ENCODE data around the gene SESTD1. TPM values are rescaled to one million over a fixed set of nuclear protein-coding genes. Genes with fewer than 3 reads are reported as not detected.

The SESTD1 gene
- total RNA-seq, 2 experiments from 2014 or later = 11.6 to 13.1 TPM

DNA sequence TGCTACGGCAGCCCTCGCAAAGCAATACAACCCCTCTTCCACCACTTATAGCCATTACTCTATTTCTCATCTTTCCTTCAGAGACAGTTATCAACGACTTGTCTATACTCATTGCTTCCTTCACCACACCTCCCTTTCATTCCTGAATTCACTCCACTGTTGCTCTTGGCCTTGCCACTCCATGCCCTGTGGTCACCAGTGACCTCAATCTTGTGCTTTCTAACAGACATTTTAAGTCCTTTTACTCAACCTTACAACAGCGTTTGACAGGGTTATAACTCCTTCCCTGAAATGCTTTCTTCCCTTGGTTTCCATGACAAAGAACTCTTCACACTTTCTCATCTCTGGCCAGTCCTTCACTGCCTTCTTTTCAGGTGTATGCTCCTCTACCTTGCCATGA is 124.1 kb downstream of the SESTD1 start:
- intact Hi-C loops (cut with micrococcal nuclease) = no loop called here
- Mint-ChIP-seq H3K4me1 (ENCODE audit: low read depth) (no peaks in the 10 kb centered on the region), H3K9me3 (no peaks in the 10 kb centered on the region), H3K27ac (no peak overlapping the region), H3K4me3 (no peak overlapping the region), H3K36me3 (no peaks in the 10 kb centered on the region), H3K27me3 (no peaks in the 10 kb centered on the region)
- ChIA-PET POLR2A (no interaction called here), CTCF (no interaction called here)
- DNase-seq = no peak

DNA sequence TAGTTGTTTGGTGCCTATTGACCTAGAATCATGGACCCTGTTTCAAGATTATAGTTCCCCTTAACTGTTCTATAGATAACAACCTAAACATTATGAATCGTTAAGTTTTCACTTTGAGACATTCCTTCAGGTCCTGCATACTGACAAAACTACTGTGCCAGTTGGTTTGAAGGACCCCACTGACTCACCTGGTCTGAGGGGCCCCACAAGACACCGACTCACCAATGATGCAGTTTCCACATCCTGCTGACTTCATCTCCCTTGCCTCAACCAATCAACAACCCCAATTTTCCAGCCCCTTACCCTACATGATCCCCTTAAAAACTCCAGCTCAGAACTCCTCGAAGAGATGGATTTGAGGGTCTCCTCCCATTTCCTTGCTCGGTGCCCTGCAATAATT is 125.1 kb downstream of the SESTD1 start:
- DNase-seq = peak; percentile 40
- intact Hi-C loops (cut with micrococcal nuclease) = no loop called here
- Mint-ChIP-seq H3K9me3 (no peaks in the 10 kb centered on the region), H3K4me1 (ENCODE audit: low read depth) (no peaks in the 10 kb centered on the region), H3K4me3 (no peak overlapping the region), H3K27ac (no peak overlapping the region), H3K27me3 (no peaks in the 10 kb centered on the region), H3K36me3 (no peaks in the 10 kb centered on the region)
- ChIA-PET POLR2A (interaction anchor here (0.6 kb wide), 1 partner anchor 1024 kb away, joined by 3 read pairs; no protein-coding TSS in a partner anchor), CTCF (no interaction called here)

DNA sequence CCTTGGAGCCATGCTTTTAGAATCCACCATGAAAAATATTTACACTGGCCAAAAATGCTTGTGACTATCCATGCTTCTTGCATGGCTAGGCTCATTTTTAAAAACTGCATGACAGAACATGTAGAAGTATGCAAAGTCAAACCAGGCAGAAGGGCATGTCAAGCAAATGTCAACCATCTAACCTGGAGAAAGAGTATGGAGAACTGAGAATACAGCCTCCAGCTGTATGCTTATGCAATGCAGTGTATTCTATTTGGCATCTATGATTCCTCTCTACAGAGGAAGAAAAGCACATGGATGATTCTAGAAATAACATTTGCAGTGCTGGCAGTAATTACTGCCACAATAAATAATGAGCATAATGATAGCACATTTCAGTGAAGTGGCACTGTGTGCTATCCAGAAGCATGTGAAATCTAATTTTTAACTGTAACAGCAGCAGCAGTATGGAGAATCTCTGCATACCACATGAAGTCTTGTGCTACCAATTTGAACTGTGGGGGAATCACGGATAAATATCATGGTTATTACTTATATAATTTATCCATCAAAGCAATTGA is 127.4 kb downstream of the SESTD1 start:
- no peaks in the 10 kb centered on the region for H3K27me3 Mint-ChIP-seq
- intact Hi-C loops (cut with micrococcal nuclease) = no loop called here
- H3K36me3 Mint-ChIP-seq = no peaks in the 10 kb centered on the region
- no peak overlapping the region for H3K27ac Mint-ChIP-seq
- no peaks in the 10 kb centered on the region for H3K4me1 Mint-ChIP-seq (ENCODE audit: low read depth)
- H3K4me3 Mint-ChIP-seq = no peak overlapping the region
- POLR2A ChIA-PET = no interaction called here
- H3K9me3 Mint-ChIP-seq = no peaks in the 10 kb centered on the region
- CTCF ChIA-PET = no interaction called here
- DNase-seq = no peak

DNA sequence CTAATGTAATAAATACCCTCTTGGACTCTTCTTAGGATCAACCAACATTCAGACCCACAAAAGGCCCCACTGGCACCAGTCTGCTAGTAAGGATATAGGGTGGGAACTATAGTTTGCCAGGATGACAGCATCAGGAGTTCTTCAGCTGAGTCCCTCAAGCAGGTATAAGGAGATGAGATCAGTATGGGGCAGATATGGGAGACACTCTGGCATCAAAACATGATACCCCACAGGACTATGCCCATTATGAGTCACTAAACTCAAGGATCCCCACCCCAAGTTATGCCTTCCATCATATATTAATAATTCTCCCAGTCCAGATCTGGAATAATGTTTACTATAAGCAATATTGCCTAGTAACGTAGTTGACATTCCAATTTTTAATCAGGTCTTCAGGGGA is 131.6 kb downstream of the SESTD1 start:
- intact Hi-C loops (cut with micrococcal nuclease) = no loop called here
- CTCF ChIA-PET = no interaction called here

DNA sequence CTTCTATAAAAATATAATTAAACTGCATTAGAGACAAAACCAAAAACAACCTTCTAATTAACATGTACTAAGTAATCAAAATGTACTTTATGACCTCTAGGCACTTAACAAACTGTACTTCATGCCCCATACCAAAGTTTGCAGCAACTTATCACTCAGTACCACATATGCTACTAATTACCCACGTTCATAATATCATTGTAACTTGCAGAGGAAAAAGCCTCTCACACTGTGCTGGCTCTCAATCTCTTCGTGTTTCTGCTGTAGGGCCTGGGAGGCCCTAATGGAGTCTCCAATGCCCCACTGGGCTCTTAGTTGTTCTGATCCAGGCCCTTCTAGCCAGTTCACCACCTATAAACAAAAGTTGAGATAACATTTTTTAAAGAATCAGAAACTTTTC is 132.6 kb downstream of the SESTD1 start:
- CTCF ChIA-PET = no interaction called here
- intact Hi-C loops (cut with micrococcal nuclease) = no loop called here
- no peaks in the 10 kb centered on the region for H3K27me3 Mint-ChIP-seq
- H3K4me1 Mint-ChIP-seq (ENCODE audit: low read depth) = no peaks in the 10 kb centered on the region
- no peaks in the 10 kb centered on the region for H3K9me3 Mint-ChIP-seq
- no peak overlapping the region for H3K4me3 Mint-ChIP-seq
- no peak overlapping the region for H3K27ac Mint-ChIP-seq
- no peaks in the 10 kb centered on the region for H3K36me3 Mint-ChIP-seq
- POLR2A ChIA-PET = no interaction called here
- no peak for DNase-seq

More for the DNA sequence above, 131.6 kb downstream of the SESTD1 start:
- DNase-seq = no peak
- POLR2A ChIA-PET = no interaction called here
- Mint-ChIP-seq H3K27me3 (no peaks in the 10 kb centered on the region), H3K36me3 (no peaks in the 10 kb centered on the region), H3K4me1 (ENCODE audit: low read depth) (no peaks in the 10 kb centered on the region), H3K4me3 (no peak overlapping the region), H3K27ac (no peak overlapping the region), H3K9me3 (no peaks in the 10 kb centered on the region)

DNA sequence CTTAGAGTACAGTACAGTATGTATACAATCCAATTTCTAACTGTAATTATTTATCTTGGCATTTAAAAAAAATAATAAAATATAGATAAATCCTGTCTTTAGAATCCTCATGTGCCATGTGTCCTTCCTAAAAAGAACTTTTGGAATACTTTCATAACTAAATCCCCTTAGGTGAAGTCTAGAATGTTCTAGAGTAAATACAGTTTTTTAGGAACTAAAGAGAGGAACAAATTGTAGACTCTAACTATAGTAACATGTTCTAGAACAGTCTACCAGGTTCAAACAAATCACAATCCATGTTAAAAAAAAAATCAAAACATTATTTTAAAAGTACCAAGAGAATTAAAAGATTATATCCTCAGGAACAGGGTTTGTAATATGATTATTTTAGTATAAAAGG is 134.1 kb downstream of the SESTD1 start:
- no peak overlapping the region for H3K27ac Mint-ChIP-seq
- intact Hi-C loops (cut with micrococcal nuclease) = no loop called here
- no peaks in the 10 kb centered on the region for H3K9me3 Mint-ChIP-seq
- H3K4me3 Mint-ChIP-seq = no peak overlapping the region
- no peaks in the 10 kb centered on the region for H3K4me1 Mint-ChIP-seq (ENCODE audit: low read depth)
- CTCF ChIA-PET = interaction anchor here (0.7 to 2.9 kb wide), 7 partner anchors 32 to 251 kb away, joined by 3 to 23 read pairs (median 5); no protein-coding TSS in a partner anchor
- H3K36me3 Mint-ChIP-seq = no peaks in the 10 kb centered on the region
- DNase-seq = no peak
- H3K27me3 Mint-ChIP-seq = no peaks in the 10 kb centered on the region
- POLR2A ChIA-PET = no interaction called here

DNA sequence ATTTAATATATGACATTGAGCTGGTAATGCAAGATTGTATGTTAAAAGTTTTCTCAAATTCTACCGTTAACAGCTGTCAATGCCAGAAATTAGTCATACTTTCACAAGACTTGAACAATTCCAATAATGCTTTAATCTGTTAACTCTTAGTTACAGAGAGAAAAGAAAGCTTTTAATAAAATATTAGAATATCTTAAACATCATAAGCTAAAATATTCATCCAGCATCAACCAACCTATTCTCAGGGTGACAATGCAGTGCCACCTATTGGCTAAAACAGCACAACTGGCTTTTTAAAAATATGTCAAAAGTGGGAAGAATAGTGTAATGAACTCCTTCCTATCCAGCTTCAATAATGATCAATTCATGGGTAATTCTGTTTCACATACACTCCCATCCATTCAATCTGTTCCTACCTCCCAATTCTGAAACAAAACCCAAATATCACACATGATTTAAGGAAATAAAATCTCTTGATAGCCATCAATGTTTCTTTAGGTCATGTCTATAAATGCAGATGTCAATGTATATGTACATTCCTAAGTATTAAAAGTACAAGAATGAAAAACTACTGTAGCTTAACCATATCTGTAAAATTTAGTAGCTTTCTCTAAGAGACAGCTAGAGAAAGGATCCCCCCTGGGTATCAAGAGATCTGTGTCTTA is 134.9 kb downstream of the SESTD1 start:
- Mint-ChIP-seq H3K27ac (no peak overlapping the region), H3K27me3 (no peaks in the 10 kb centered on the region), H3K9me3 (no peaks in the 10 kb centered on the region), H3K4me1 (ENCODE audit: low read depth) (no peaks in the 10 kb centered on the region), H3K4me3 (no peak overlapping the region), H3K36me3 (no peaks in the 10 kb centered on the region)
- no peak for DNase-seq
- ChIA-PET POLR2A (no interaction called here), CTCF (interaction anchor here (0.6 to 2.9 kb wide), 23 partner anchors 10 to 726 kb away, joined by 3 to 23 read pairs (median 4); no protein-coding TSS in a partner anchor)
- intact Hi-C loops (cut with micrococcal nuclease) = loop anchor here (1.0 to 10.0 kb wide), 3 partner anchors 97 to 335 kb away; no protein-coding TSS in a partner anchor

DNA sequence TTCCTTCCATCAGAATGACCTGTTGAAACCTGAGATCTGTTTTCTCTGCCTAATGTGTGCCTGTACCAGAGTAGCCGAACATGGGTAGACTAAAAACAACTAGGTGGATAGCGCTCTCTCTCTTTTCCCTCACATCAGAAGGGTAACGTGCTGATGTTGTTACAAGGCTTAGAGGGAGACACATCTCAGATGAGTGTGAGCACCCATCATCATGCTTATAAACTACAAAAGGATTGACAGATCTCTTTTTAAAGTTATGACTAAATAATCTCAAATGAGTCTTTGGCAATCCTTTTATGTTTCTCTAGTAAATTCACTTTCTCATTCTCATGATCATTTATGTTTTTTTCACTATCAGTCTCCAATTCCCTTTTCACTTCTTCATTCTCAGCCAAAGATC is 139.2 kb downstream of the SESTD1 start:
- Mint-ChIP-seq H3K27ac (no peak overlapping the region), H3K4me1 (ENCODE audit: low read depth) (no peaks in the 10 kb centered on the region), H3K27me3 (no peaks in the 10 kb centered on the region), H3K9me3 (no peaks in the 10 kb centered on the region), H3K4me3 (no peak overlapping the region), H3K36me3 (no peaks in the 10 kb centered on the region)
- DNase-seq = no peak
- POLR2A ChIA-PET = no interaction called here
- CTCF ChIA-PET = no interaction called here
- intact Hi-C loops (cut with micrococcal nuclease) = loop anchor here (5.0 to 10.0 kb wide), 2 partner anchors 93 to 331 kb away; no protein-coding TSS in a partner anchor

DNA sequence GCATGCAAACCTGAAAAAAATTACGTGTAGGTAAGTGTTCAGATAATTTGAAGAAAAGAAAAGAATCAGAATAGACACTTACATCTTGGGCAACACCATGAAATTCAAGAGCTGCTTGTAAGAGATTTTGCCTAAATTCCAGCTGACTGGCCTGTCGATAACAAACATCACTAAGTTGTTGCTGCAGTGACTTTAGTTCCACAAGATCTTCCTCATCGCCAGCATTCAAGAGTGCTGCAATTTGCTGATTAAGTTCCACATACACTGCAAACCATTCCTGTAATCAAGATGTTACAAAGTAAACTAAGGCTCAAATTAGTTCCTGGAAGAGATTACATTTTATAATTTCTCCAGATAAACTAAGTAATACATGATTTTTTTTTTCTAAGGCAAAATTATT is 140.3 kb downstream of the SESTD1 start:
- intact Hi-C loops (cut with micrococcal nuclease) = loop anchor here (10.0 kb wide), 1 partner anchor 329 kb away; no protein-coding TSS in a partner anchor
- POLR2A ChIA-PET = no interaction called here
- Mint-ChIP-seq H3K4me3 (no peak overlapping the region), H3K4me1 (ENCODE audit: low read depth) (no peaks in the 10 kb centered on the region), H3K9me3 (no peaks in the 10 kb centered on the region), H3K27me3 (no peaks in the 10 kb centered on the region), H3K36me3 (no peaks in the 10 kb centered on the region), H3K27ac (no peak overlapping the region)
- CTCF ChIA-PET = no interaction called here
- DNase-seq = no peak

DNA sequence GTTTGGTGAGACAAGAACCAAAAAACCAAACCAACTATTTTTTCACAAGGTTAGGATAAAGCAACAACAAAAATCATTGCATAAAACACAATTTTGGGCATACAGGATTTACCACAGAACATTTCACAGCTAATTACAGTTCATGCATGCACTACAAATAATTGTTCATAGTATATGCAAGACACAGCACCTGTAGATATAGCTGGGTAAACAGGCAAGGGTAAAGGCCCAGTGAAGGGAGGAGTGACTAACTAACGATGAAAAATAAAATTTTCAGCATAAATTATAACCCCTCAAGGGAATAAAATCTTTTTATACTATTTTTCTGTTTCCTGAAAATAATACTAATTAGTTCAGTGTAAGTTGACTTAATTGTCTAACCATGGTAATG is 141.4 kb downstream of the SESTD1 start:
- ChIA-PET CTCF (no interaction called here), POLR2A (no interaction called here)
- H3K4me3 Mint-ChIP-seq = no peak overlapping the region
- no peaks in the 10 kb centered on the region for H3K4me1 Mint-ChIP-seq (ENCODE audit: low read depth)
- H3K9me3 Mint-ChIP-seq = no peaks in the 10 kb centered on the region
- H3K36me3 Mint-ChIP-seq = no peaks in the 10 kb centered on the region
- H3K27ac Mint-ChIP-seq = no peak overlapping the region
- no peaks in the 10 kb centered on the region for H3K27me3 Mint-ChIP-seq
- intact Hi-C loops (cut with micrococcal nuclease) = loop anchor here (10.0 kb wide), 1 partner anchor 328 kb away; no protein-coding TSS in a partner anchor
- DNase-seq = no peak

DNA sequence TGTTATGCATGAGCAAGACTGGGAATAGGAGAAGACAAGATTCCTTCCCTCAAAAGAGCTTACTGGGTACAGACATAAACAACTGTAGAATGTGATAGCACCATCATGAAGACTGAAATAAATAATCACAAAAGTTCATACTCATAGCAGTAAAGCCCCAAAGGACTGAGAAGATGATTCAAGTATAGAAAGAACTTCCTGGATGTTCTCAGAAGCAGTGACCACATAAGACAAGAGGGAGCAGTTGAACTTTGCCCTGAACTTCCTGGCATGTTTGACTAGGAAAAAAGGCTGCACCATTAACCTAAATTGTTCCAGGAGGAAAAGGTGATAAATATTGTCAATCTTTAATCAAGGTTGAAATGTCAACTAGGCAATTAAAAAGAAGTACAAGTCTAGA is 156.9 kb downstream of the SESTD1 start:
- DNase-seq = no peak
- ChIA-PET CTCF (no interaction called here), POLR2A (interaction anchor here (1.2 kb wide), 1 partner anchor 76 kb away, joined by 3 read pairs; no protein-coding TSS in a partner anchor)
- peaks cover 22% of the 10 kb centered on the region for H3K4me1 Mint-ChIP-seq (ENCODE audit: low read depth)
- H3K27ac Mint-ChIP-seq = peak overlapping the region; percentile 6
- no peaks in the 10 kb centered on the region for H3K9me3 Mint-ChIP-seq
- no peaks in the 10 kb centered on the region for H3K27me3 Mint-ChIP-seq
- intact Hi-C loops (cut with micrococcal nuclease) = loop anchor here (1.0 to 5.0 kb wide), 3 partner anchors 60 to 593 kb away; no protein-coding TSS in a partner anchor
- no peak overlapping the region for H3K4me3 Mint-ChIP-seq
- H3K36me3 Mint-ChIP-seq = peaks cover 4% of the 10 kb centered on the region

DNA sequence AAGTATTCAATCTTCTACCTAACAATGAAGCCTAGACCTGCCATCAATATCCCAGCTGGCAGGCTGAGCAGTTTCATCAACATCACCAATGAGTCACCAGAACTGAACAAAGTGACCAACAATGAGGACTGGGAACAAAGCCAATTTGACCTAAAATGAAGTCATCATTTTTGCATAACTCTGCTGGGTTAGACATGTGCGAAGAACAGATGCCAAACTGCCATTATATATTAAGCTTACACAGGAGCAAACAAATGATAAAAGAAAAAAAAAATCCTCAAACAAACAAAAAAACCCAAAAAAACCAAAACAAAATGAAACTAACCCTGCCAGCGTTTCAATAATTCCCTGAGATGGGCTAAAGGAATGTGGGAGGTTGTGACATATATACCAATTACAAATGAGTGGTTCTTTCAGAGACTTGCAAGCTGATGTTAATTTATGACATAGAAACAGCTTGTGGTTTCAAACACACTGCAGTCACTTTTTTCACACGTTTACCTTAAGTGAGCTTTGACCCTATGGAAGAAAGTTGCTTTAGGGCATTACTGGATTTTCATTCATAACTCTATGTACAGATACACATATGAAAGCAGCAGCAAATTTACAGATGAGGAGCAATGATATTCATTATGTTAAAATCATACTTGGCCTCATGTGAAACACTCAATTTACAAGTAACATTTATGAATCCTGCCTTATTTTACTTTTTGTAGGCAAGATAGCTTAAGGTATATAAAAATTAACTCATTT is 157.8 kb downstream of the SESTD1 start:
- POLR2A ChIA-PET = interaction anchor here (1.2 kb wide), 1 partner anchor 75 kb away, joined by 3 read pairs; no protein-coding TSS in a partner anchor

More for the DNA sequence above, 157.8 kb downstream of the SESTD1 start:
- Mint-ChIP-seq H3K27me3 (no peaks in the 10 kb centered on the region), H3K9me3 (no peaks in the 10 kb centered on the region), H3K36me3 (peaks cover under 1% of the 10 kb centered on the region), H3K4me3 (no peak overlapping the region), H3K27ac (peak overlapping the region; percentile 18), H3K4me1 (ENCODE audit: low read depth) (peaks cover 22% of the 10 kb centered on the region)
- CTCF ChIA-PET = interaction anchor here (0.6 to 3.2 kb wide), 2 partner anchors 23 to 343 kb away, joined by 3 to 7 read pairs; no protein-coding TSS in a partner anchor
- no peak for DNase-seq
- intact Hi-C loops (cut with micrococcal nuclease) = loop anchor here (1.0 to 5.0 kb wide), 3 partner anchors 60 to 592 kb away; no protein-coding TSS in a partner anchor
